Erythroblast (primary cell): Measurements from ENCODE around the gene TRIM38.

Experiments
- GATA1 ChIP-seq: IDR thresholded peaks from 2 replicates; pipeline ENCODE4 v1.6.1; 2011; ENCODE audit warnings: low read depth, mild to moderate bottlenecking, control low read depth, low read length, moderate library complexity
- POLR2A ChIP-seq: IDR thresholded peaks from 2 replicates; pipeline ENCODE4 v1.6.1; 2011; ENCODE audit warnings: mild to moderate bottlenecking, low read length

DNA sequence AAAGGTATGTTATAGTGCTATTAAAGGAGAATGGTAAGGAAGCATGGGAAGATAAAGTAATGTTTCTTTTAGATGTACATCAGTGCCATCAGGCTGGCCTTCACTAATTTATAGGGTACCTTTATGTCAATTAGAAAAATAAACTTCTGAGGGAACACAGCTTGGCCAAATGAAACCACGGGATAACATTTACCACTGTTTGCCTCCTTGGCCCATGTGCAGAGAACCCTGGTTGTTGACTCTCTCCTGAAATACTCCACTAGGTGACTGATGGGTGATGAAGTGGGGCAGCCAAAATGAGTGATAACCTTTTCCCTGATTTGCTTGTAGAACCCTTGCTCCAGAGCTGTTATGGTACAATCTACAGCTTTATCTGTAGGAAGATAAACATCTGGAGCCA lies 9.5 kb downstream of the TRIM38 start:
- TF ChIP-seq POLR2A (no peak), GATA1 (no peak)
